NCI-H1092 (cell line): ENCODE results near the gene PHIP.

Experiments
- DNase-seq: peaks from one replicate; lab custom pipeline; 2025; lab: John Stamatoyannopoulos, UW

Gene PHIP

GRCh38 chr6:79009819-79010218 is 68.2 kb downstream of the PHIP start:
- DNase-seq, result no peak

DNA sequence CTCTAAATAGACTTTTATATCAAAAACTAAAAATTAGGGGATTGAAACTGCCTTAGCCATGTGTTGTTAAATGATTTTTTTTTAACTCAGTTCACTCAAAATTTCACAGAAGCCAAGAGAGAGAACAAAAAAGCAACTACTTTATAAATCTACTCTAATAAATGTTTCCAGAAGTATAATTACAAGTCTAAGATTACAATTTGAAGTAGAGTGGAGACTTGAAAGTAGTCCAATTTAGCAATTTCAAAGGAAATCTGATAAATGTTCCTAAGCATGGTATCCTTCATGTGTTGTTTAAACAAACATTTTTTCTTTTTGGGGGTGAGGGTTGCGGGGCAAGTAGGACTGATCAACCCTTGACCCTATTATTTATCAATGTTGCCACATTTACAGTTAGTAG is 72.6 kb downstream of the PHIP start:
- DNase-seq, result no peak

GRCh38 chr6:79005024-79005423 is 73.0 kb downstream of the PHIP start:
- no peak for DNase-seq

DNA sequence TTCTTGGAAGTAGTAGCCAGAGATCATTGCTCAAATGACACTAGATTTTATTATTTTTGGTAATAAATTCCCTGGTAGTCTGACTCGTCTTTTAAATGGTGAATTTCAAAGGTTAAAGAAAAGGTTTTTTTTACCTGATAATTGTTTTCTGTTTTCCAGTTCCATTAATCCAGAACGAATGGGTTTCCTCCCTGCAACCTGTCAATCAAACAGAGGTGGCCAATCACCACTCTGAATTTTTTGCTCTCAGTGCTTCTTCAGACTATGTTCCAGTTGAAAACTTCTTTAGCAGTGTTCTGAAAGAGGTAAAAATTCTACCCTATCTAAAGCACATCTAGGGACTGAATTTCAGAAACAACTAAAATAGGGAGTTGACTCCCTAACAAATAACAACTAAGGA is 73.8 kb downstream of the PHIP start:
- DNase-seq, result no peak

DNA sequence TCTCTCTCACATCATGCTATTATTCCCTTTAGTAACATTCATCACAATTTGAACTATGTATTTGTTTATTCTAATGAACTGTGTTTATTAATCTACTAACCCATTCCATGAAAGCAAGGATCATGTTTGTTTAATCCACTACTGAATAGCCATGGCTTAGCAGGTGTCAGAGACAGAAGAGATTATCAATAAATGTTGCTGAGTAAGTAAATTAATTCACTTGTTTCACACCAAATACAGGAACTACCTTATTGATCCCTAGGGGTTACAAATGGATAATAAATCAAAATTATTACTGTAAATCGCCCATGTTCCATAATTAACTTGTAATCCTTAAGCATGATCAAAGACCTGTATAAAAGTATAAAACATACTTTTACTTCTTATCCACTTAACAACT is 76.6 kb downstream of the PHIP start:
- DNase-seq, result no peak

DNA sequence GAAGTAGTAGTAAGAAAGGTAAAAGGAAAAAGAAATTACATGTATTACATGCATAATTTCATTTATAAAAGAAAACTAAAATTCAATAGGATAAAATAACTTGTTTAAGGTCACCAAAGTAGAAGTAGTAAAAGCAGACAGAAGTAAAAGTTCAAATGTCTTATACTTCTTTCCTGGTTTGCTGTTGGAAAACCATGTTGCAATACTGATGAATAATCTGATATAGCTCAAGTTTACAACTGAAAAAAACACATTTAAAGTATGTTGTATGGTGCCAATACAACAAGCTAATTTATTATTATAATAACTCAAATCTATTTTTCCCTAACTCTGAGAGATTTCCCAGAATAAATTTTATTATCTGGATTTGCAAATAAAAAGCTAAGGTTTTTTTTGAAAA is 78.3 kb downstream of the PHIP start:
- DNase-seq, result no peak

- no peak for DNase-seq
Observed at GRCh38 chr6:78995946-78996345, 82.1 kb downstream of the PHIP start.

DNA sequence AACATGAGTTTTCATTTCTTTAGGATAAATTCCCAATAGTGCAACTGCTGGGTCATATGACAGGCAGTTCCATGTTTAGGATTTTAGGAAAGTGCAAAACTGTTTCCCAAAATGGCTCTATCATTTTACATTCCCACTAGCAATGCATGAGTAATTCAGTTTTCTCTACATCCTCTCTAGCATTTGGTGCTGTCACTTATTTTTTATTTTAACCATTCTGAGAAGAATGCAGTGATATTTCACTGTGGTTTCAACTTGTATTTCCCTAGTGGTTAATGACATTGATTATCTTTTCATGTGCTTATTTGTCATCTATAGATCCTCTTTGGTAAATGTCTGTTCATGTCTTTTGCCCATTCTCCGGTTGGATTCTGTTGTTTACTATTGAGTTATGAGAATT is 82.7 kb downstream of the PHIP start:
- DNase-seq, result no peak

GRCh38 chr6:78993955-78994354 is 84.1 kb downstream of the PHIP start:
- DNase-seq, result no peak

DNA sequence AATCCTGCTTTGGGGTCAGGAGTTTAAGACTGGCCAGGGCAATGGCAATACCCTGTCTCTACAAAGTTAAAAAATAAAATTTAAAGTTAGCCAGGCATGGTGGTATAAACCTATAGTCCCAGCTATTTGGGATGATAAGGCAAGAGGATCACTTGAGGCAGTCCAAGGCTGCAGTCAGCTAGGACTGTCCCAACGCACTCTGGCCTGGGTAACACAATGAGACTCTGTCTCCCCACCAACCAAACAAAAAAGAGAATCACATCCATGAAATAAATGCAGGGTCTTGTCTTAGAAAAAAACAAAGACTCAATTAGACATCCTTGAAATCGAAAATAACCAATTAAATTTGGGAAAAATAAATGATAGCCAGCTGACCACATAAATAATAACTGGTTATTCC is 88.9 kb downstream of the PHIP start:
- no peak for DNase-seq

DNA sequence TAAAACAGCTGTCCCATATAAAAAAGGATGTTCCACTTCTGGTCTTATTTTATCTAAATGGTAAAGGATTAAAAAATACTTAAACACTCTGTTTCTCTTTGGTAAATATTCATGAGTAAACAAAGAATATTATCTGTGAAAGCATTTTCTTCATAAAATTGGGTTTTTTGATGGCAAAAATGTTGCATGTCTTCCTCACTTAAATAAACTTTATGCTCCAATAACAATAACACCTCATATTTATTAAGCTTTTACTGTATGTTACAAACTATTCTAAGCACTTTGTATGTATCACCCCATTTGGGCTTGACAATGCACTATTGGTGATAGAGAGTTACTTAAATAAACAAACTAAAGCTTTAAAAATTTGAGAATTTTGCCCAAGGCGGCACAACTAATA is 91.9 kb downstream of the PHIP start:
- no peak for DNase-seq

DNA sequence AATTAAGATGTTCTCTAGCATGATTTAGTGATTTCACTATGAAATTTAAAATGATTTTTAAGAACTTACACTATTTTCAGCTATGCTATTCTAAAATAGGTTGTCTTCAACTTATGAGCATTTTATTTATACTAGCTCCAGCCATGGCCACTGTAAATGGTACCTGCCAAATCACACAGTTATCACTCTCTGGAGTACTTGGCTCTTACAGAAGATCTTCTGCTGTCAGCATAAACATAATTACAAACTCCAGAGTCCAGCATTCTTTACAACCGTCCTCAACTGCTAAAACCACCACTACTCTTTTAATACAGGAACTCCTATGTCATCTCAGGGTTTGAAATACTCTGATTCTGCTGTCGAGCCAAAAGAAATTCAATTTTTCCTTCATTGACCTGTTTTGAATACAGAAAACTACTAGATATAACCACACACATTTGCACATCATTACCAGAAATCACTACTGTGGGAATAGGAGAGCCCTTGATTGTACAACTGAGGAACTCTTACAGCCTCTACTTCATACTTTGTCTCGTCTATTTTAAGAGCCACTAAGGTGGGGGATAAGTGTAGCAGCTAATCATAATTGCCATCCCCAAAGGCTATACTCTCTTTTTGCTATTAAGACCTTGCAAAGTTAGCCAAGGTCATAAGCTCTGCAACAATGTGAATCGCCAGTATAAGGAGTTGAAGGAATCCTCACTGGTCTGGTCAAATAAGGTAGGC is 93.7 kb downstream of the PHIP start:
- no peak for DNase-seq

GRCh38 chr6:78967191-78967590 is 110.9 kb downstream of the PHIP start:
- no peak for DNase-seq

GRCh38 chr6:78966542-78966941 is 111.5 kb downstream of the PHIP start:
- no peak for DNase-seq

DNA sequence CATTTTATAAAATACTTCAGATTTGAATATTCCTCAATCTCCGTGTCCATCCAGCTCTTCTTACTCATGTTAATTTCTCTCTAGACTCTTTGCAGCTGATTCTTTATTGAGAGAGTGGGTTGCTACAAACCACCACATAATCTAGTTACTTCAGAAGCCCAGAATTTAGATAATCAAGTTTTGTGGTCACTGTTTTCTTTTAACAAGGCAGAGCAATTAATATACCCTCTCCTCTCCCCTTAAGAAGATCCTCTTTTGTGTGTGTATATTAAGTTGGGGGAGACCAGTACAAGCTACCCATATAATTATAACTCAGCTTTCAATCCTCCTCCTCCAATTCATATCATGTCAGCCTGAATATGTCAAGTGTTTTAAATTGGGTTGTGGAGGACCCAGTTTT is 115.6 kb downstream of the PHIP start:
- DNase-seq, result no peak

GRCh38 chr6:78954740-78955139 is 123.3 kb downstream of the PHIP start:
- DNase-seq, result no peak

- no peak for DNase-seq
Observed at GRCh38 chr6:78953798-78954197, 124.3 kb downstream of the PHIP start.

DNA sequence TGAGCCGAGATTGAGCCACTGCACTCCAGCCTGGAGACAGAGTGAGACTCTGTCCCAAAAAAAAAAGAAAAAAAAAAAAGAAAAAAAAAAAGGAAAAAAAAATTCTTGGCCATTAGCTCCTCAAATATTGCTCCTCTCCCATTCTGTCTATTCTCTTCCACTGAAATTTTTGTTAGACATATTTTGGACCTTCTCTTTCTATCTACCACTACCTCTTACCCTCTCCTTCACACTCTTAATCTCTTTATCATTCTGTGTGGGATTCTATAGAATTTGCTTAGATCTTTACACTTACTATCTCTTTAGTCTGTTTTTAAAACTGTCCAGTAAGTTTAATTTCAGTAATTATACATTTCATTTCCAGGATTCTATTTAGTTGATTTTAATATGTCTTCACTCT is 125.7 kb downstream of the PHIP start:
- no peak for DNase-seq

DNA sequence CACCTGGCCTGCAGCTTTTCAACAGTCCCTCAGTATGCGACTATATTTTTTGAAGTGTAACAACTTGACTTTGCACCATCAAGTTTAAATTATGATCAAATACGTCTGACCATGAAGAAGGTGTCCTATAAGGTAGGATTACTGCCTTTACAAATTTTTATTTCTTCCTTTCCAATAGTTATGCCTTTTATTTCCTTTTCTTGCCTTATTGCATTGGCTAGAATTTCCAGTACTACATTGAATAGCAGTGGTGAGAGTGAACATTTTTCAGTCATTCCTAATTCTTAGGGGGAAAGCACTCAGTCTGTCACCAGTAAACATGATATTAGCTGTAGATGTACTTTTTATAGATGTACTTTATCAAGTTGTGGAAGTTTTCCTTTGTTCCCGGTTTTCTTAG is 129.3 kb downstream of the PHIP start:
- DNase-seq, result no peak

DNA sequence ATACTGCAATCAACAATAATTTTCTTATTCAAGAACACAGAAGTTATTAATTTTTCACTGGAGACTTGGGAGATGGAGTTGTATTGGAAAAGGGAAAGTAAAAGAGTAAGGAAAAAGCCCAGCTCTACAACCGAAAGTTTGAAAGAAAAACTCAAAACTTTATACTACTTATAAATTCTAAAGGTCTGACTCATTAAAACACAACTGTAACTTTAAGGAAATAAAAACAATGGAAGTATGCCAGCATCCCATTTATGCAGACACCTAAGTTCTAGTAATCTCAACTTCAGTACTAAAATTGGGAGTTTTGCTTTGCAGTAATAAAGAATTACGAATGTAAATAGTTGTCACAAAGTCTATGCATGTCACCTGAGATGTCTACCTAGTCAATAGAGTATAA is 130.1 kb downstream of the PHIP start:
- no peak for DNase-seq

DNA sequence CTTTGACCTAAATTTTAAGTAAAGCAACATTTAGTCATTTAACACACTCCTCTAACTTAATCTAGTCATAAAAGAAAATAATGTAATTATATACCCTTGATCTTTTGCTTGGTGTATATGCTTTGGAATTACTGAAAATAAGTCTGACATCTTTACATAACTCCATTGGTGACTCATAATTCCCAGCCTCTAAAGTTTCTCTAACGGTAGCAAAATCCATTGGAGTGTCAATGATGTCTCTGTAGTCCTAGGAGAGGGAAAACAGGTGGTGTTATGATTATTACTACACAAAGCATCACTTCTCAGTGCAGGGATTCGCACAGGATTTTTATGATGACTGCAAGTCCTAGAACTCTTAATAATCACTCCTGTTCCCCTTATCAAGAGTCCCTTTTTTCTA is 130.5 kb downstream of the PHIP start:
- DNase-seq, result no peak

GRCh38 chr6:78942446-78942845 is 135.6 kb downstream of the PHIP start:
- no peak for DNase-seq

DNA sequence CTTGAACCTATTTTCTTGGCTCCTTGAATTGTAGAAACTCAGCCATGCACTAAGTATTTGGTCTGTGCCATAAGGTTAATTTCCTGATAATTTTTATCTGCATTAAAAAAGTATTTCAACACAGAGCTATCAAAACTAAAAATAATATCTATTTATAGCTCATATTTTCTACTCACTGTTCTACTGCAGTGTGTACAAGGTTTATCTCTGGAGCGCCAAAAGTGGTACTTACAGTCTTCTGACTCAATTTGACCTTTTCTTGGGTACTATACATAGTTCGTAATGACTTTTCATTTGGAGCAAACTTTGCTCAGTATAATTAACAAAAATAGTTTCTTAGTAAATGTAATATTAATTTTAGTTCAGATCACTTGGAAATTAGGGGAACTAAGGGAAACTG is 141.5 kb downstream of the PHIP start:
- no peak for DNase-seq

GRCh38 chr6:78935553-78935952 is 142.5 kb downstream of the PHIP start:
- DNase-seq, result no peak

GRCh38 chr6:78925317-78925716 is 152.7 kb downstream of the PHIP start:
- DNase-seq, result no peak
